ENCODE measurements around the gene PPP6C. TPM values are rescaled to one million over a fixed set of nuclear protein-coding genes. Genes with fewer than 3 reads are reported as not detected.
A peak's percentile ranks its signal among the peaks of the same experiment; 100 is the strongest.
"Not testable (repeated sequence)": the region's sequence is repeated elsewhere in the genome, so short reads cannot be mapped to it uniquely, and the experiment has no call there.

PPP6C gene
- total and polyA plus RNA-seq, 2 donors (not counting 3 experiments of a cell fraction or from before 2014, with no cell fraction given), result 19.3 to 42.6 TPM

DNA sequence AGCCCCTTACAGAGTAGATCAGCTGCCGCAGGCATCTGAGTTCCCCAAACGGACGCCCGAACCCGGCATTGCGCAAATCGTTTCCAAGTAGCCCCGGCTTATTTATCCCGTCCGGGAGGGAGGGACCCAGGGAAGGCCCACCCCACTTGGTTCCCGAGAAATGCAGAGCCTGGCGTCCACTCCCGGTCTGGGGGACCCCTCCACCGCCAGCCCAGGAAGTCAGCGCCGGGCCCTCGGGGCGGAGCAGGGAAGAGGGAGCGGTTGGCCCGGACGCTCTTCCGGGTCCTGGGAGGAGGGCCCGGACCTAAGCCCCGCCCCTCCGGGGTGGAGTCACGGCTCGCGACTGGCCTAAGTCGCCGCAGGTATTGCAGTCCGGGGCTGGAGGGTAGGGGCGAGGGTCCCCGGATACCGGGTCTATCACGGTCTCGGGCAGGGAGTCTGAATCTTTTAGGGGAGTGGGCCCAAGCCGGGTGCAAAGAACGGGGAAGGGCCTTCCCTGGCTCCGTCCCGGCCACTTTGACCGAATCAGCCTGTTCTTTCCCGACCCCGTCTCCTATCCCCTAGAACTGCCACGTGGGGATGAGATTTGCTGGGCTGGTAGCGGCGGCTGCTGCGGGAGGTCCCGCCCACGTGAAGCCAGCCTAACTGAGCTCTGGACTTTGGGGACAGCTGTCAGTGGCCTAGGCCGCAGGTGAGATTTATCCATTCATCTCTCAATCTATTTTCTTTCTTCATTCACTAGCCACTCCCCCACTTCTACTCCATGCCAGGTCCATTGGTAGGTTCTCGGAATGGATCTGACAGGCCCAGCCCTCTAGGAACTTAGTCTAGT is 10.8 kb upstream of the PPP6C start, which contains the start of gene RABEPK:
TSS of gene RABEPK (plus strand) at position 327 of the 832 bp plus-strand sequence. CDS start 2,472 bp downstream, outside the sequence.
- POLR2A ChIA-PET, result interaction anchor here (1.0 kb wide), 1 partner anchor 41 kb away, joined by 6 read pairs; the partner anchor contains the start of gene HSPA5
- peak within 1 kb of the TSS; percentile 97 for H2AFZ ChIP-seq (ENCODE audit: low read depth, low read length)
- H3K36me3 ChIP-seq (ENCODE audit: control insufficient read depth in 2 of 2, extremely low read depth in 1 of 2, insufficient read depth in 2 of 2, low read length in 2 of 2), result no peaks in the 10 kb centered on the region
- peak; percentile 94 for DNase-seq (ENCODE audit: low read depth, low spot score)
- peaks cover 6% of the 10 kb centered on the region for H3K4me1 ChIP-seq (ENCODE audit: control insufficient read depth, extremely low read depth, insufficient read depth, low read length)
- H3K9me3 ChIP-seq (replicated peaks; ENCODE audit: control insufficient read depth, insufficient read depth, low read length), result no peaks in the 10 kb centered on the region
- dilution Hi-C loops (cut with MboI; ENCODE audit: extremely low pct_ligation_motif_present, low sequenced_read_pairs) (no loop called here), intact Hi-C loops (cut with micrococcal nuclease) (loop anchor here (1.0 to 5.0 kb wide), 4 partner anchors 11 to 258 kb away; partner anchors contain the start of genes GOLGA1, HSPA5 and PPP6C)
- CTCF ChIA-PET, result interaction anchor here (0.8 kb wide), 1 partner anchor 11 kb away, joined by 3 read pairs; no protein-coding TSS in a partner anchor
- no peaks in the 10 kb centered on the region for H3K9me1 ChIP-seq (replicated peaks; ENCODE audit: control insufficient read depth, extremely low read depth, insufficient read depth, low read length)
- peak within 1 kb of the TSS; percentile 81 for H3K27ac ChIP-seq (ENCODE audit: insufficient read depth, low read depth, low read length)
- FAIRE-seq, result peak; percentile 92
- H4K20me1 ChIP-seq (replicated peaks; ENCODE audit: control insufficient read depth, extremely low read depth, insufficient read depth, low read length), result no peaks in the 10 kb centered on the region
- H3K79me2 ChIP-seq (ENCODE audit: control insufficient read depth, insufficient read depth, low read length), result peaks cover 5% of the 10 kb centered on the region
- H3K4me2 ChIP-seq (ENCODE audit: insufficient read depth, low read length), result peak within 1 kb of the TSS; percentile 79
- H3K4me3 ChIP-seq (replicated peaks in 1 of 3; ENCODE audit: insufficient read depth in 1 of 3, low read depth in 1 of 3, low read length in 3 of 3), result peak within 1 kb of the TSS; percentile 78 to 91 (median 80)
- peaks cover 2 to 3% of the 10 kb centered on the region in 2 experiments for H3K27me3 ChIP-seq (ENCODE audit: control insufficient read depth in 2 of 2, insufficient read depth in 2 of 2, low read length in 2 of 2)
- BruUV-seq (replicated peaks), result TSS peak; percentile 94
- peak within 1 kb of the TSS; percentile 92 for H3K9ac ChIP-seq (replicated peaks; ENCODE audit: extremely low read depth, insufficient read depth, low read length)
- no peak for TF ChIP-seq FOS (IDR thresholded peaks at IDR 0.05; ENCODE audit: borderline replicate concordance, insufficient read depth, low read length)
- no peak for TF ChIP-seq EZH2 (IDR thresholded peaks at IDR 0.05; ENCODE audit: borderline replicate concordance, low read depth, low read length, severe bottlenecking)
- TF ChIP-seq GATA2 (IDR thresholded peaks at IDR 0.05; ENCODE audit: insufficient read depth, insufficient read length, low read depth, low read length), result no peak
- peak; percentile 95 for TF ChIP-seq POLR2AphosphoS5 (IDR thresholded peaks at IDR 0.05; ENCODE audit: insufficient read depth, low read depth, low read length)
- TF ChIP-seq, protein P1, sequence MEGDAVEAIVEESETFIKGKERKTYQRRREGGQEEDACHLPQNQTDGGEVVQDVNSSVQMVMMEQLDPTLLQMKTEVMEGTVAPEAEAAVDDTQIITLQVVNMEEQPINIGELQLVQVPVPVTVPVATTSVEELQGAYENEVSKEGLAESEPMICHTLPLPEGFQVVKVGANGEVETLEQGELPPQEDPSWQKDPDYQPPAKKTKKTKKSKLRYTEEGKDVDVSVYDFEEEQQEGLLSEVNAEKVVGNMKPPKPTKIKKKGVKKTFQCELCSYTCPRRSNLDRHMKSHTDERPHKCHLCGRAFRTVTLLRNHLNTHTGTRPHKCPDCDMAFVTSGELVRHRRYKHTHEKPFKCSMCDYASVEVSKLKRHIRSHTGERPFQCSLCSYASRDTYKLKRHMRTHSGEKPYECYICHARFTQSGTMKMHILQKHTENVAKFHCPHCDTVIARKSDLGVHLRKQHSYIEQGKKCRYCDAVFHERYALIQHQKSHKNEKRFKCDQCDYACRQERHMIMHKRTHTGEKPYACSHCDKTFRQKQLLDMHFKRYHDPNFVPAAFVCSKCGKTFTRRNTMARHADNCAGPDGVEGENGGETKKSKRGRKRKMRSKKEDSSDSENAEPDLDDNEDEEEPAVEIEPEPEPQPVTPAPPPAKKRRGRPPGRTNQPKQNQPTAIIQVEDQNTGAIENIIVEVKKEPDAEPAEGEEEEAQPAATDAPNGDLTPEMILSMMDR (IDR thresholded peaks at IDR 0.05; ENCODE audit: extremely low read depth in 1 of 2, insufficient read depth in 1 of 2, low read depth in 1 of 2, low read length in 2 of 2), result no peak
- TF ChIP-seq JUN (IDR thresholded peaks at IDR 0.05; ENCODE audit: borderline replicate concordance, insufficient read depth, insufficient read length, low read depth), result no peak
- TF ChIP-seq, protein P2, sequence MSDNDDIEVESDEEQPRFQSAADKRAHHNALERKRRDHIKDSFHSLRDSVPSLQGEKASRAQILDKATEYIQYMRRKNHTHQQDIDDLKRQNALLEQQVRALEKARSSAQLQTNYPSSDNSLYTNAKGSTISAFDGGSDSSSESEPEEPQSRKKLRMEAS (IDR thresholded peaks at IDR 0.05; ENCODE audit: insufficient read depth, insufficient read length), result peak; percentile 64
- TF ChIP-seq MYC (IDR thresholded peaks at IDR 0.05; ENCODE audit: low read depth, low read length), result no peak
- TF ChIP-seq POLR2A (IDR thresholded peaks at IDR 0.05; ENCODE audit: low read depth, low read length), result peak; percentile 93

DNA sequence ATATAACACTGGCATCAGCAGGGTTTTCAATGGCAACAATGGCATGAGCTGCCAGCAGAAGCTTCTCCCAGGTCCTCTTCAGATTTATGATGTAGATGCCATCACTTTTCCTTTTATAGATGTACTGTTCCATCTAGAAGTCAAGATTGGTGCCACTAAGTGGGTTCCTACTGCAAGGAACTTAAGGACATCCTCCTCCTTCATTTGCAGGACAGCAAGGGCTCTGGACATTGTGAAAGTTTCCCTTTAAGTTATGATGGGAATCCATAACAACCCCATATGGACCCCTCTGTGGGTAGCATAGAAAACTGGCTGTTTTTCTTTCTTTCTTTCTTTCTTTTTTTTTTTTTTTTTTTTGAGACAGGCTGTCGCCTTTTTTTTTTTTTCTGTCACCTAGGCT is 6.0 kb upstream of the PPP6C start:
- ChIA-PET POLR2A (interaction anchor here (0.6 kb wide), 1 partner anchor 31 kb away, joined by 8 read pairs; no protein-coding TSS in a partner anchor), CTCF (interaction anchor here (0.7 to 1.1 kb wide), 2 partner anchors 52 to 70 kb away, joined by 4 to 5 read pairs; partner anchors contain the start of gene SCAI)
- intact Hi-C loops (cut with micrococcal nuclease); H3K9me3 ChIP-seq (replicated peaks; ENCODE audit: control insufficient read depth, insufficient read depth, low read length); H2AFZ ChIP-seq (ENCODE audit: low read depth, low read length); H3K36me3 ChIP-seq (ENCODE audit: control insufficient read depth in 2 of 2, extremely low read depth in 1 of 2, insufficient read depth in 2 of 2, low read length in 2 of 2); H3K9me1 ChIP-seq (replicated peaks; ENCODE audit: control insufficient read depth, extremely low read depth, insufficient read depth, low read length); H3K4me1 ChIP-seq (ENCODE audit: control insufficient read depth, extremely low read depth, insufficient read depth, low read length); H3K27me3 ChIP-seq (ENCODE audit: control insufficient read depth in 2 of 2, insufficient read depth in 2 of 2, low read length in 2 of 2); H4K20me1 ChIP-seq (replicated peaks; ENCODE audit: control insufficient read depth, extremely low read depth, insufficient read depth, low read length); H3K79me2 ChIP-seq (ENCODE audit: control insufficient read depth, insufficient read depth, low read length); H3K27ac ChIP-seq (ENCODE audit: insufficient read depth, low read depth, low read length); BruUV-seq (replicated peaks); dilution Hi-C loops (cut with MboI; ENCODE audit: extremely low pct_ligation_motif_present, low sequenced_read_pairs); FAIRE-seq; H3K4me2 ChIP-seq (ENCODE audit: insufficient read depth, low read length); DNase-seq (ENCODE audit: low read depth, low spot score); H3K9ac ChIP-seq (replicated peaks; ENCODE audit: extremely low read depth, insufficient read depth, low read length); H3K4me3 ChIP-seq (replicated peaks in 1 of 3; ENCODE audit: insufficient read depth in 1 of 3, low read depth in 1 of 3, low read length in 3 of 3): not testable (repeated sequence)
